ENCODE data around the gene PHF2. TPM values are rescaled to one million over a fixed set of nuclear protein-coding genes. Genes with fewer than 3 reads are reported as not detected.

The PHF2 gene
- total RNA-seq, 2 experiments from 2014 or later, result 20.6 to 23.7 TPM

DNA sequence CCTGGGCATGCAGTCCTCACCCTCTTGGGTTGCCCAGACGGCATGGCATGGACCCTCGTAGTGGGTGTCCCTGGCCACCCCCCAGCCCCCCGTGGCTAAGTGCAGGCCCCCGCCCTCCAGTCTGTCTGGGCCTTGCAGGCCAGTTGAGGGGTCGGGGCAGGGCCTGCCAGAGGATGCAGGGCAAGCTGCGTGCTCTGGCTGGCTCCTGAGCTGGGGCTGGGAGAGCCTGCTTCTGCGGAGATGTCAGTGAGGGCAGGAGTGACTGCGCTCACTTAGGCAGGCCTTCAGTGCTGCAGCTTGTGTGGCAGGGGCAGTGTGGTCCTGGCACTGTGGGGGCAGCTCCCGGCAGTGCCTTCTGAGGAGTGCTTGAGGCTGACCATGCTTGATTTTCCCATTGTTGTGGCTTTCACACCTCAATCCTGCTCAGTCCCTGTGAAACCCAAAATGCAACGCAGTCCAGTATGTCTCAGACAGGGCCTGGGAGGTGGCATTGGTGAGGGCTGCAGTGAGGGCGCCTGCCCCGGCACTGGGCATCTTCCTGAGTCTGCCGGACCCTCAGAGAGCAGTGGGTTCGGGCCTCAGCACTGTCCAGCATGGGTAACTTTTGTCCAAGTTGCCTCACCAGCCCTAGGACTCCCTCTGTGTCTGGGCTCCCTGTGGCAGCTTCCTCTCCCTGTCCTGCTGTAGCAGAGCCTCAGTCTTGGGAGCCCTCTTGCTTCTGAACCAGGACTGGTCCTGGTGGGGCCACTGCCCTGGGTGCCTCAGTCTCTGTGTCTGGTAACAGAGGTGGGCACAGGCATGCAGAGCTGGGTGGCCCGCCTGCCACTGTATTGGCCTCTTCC lies 93.0 kb downstream of the PHF2 start:
- Histone ChIP-seq H4K20me1 (ENCODE audit: insufficient read depth, low read length) (no peaks in the 10 kb centered on the region), H3K9me2 (ENCODE audit: insufficient read depth, low read length) (no peaks in the 10 kb centered on the region), H3K9me3 (ENCODE audit: low read length) (no peaks in the 10 kb centered on the region), H3K4me3 (ENCODE audit: low read depth, low read length, poor library complexity, severe bottlenecking) (no peak overlapping the region), H3K4me2 (ENCODE audit: low read length) (no peak overlapping the region), H3K36me3 (ENCODE audit: insufficient read depth, low read length) (0 out of 2 replicates have a peak, but pooled peaks cover 4% of the 10 kb centered on the region), H2AFZ (ENCODE audit: low read length) (no peak overlapping the region), H3K4me1 (ENCODE audit: insufficient read depth, low read length, poor library complexity, severe bottlenecking) (no peaks in the 10 kb centered on the region), H3K79me2 (ENCODE audit: insufficient read depth, low read depth, low read length) (no peaks in the 10 kb centered on the region), H3K27ac (ENCODE audit: low read depth, low read length, poor library complexity, severe bottlenecking) (no peak overlapping the region)
- CTCF ChIA-PET (ENCODE audit: unreplicated experiment), result no interaction called here
- BruUV-seq (replicated peaks), result no TSS peak
- POLR2A ChIA-PET, result no interaction called here
- no peak for DNase-seq (ENCODE audit: low spot score)
- TF ChIP-seq, protein P1, sequence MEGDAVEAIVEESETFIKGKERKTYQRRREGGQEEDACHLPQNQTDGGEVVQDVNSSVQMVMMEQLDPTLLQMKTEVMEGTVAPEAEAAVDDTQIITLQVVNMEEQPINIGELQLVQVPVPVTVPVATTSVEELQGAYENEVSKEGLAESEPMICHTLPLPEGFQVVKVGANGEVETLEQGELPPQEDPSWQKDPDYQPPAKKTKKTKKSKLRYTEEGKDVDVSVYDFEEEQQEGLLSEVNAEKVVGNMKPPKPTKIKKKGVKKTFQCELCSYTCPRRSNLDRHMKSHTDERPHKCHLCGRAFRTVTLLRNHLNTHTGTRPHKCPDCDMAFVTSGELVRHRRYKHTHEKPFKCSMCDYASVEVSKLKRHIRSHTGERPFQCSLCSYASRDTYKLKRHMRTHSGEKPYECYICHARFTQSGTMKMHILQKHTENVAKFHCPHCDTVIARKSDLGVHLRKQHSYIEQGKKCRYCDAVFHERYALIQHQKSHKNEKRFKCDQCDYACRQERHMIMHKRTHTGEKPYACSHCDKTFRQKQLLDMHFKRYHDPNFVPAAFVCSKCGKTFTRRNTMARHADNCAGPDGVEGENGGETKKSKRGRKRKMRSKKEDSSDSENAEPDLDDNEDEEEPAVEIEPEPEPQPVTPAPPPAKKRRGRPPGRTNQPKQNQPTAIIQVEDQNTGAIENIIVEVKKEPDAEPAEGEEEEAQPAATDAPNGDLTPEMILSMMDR (conservative IDR thresholded peaks at IDR 0.05; ENCODE audit: low read length), result no peak
- no peak for TF ChIP-seq EZH2phosphoT487 (IDR thresholded peaks at IDR 0.05; ENCODE audit: borderline replicate concordance, low read depth, low read length)
- intact Hi-C loops (cut with micrococcal nuclease; ENCODE audit: unreplicated experiment), result no loop called here

- BruUV-seq (replicated peaks), result no TSS peak
- Histone ChIP-seq H3K9me3 (ENCODE audit: low read length) (no peaks in the 10 kb centered on the region), H2AFZ (ENCODE audit: low read length) (no peak overlapping the region), H3K27ac (ENCODE audit: low read depth, low read length, poor library complexity, severe bottlenecking) (no peak overlapping the region), H3K4me2 (ENCODE audit: low read length) (no peak overlapping the region), H3K4me3 (ENCODE audit: low read depth, low read length, poor library complexity, severe bottlenecking) (no peak overlapping the region), H4K20me1 (ENCODE audit: insufficient read depth, low read length) (no peaks in the 10 kb centered on the region), H3K79me2 (ENCODE audit: insufficient read depth, low read depth, low read length) (no peaks in the 10 kb centered on the region), H3K9me2 (ENCODE audit: insufficient read depth, low read length) (no peaks in the 10 kb centered on the region), H3K4me1 (ENCODE audit: insufficient read depth, low read length, poor library complexity, severe bottlenecking) (no peaks in the 10 kb centered on the region), H3K36me3 (ENCODE audit: insufficient read depth, low read length) (0 out of 2 replicates have a peak, but pooled peaks cover 4% of the 10 kb centered on the region)
- TF ChIP-seq EZH2phosphoT487 (IDR thresholded peaks at IDR 0.05; ENCODE audit: borderline replicate concordance, low read depth, low read length), result no peak
- TF ChIP-seq, protein P1 (conservative IDR thresholded peaks at IDR 0.05; ENCODE audit: low read length), result no peak
- CTCF ChIA-PET (ENCODE audit: unreplicated experiment), result no interaction called here
- POLR2A ChIA-PET, result no interaction called here
- intact Hi-C loops (cut with micrococcal nuclease; ENCODE audit: unreplicated experiment), result no loop called here
- DNase-seq (ENCODE audit: low spot score), result no peak
These were observed 93.5 kb downstream of the PHF2 start for GRCh38 chr9:93669958-93670207.

- intact Hi-C loops (cut with micrococcal nuclease; ENCODE audit: unreplicated experiment), result no loop called here
- no peak overlapping the region for H3K27ac ChIP-seq (ENCODE audit: low read depth, low read length, poor library complexity, severe bottlenecking)
- CTCF ChIA-PET (ENCODE audit: unreplicated experiment), result no interaction called here
- BruUV-seq (replicated peaks), result no TSS peak
- TF ChIP-seq, protein P1 (conservative IDR thresholded peaks at IDR 0.05; ENCODE audit: low read length), result no peak
- H3K79me2 ChIP-seq (ENCODE audit: insufficient read depth, low read depth, low read length), result no peaks in the 10 kb centered on the region
- H3K9me2 ChIP-seq (ENCODE audit: insufficient read depth, low read length), result no peaks in the 10 kb centered on the region
- H2AFZ ChIP-seq (ENCODE audit: low read length), result no peak overlapping the region
- H3K36me3 ChIP-seq (ENCODE audit: insufficient read depth, low read length), result 0 out of 2 replicates have a peak, but pooled peaks cover 4% of the 10 kb centered on the region
- H3K4me3 ChIP-seq (ENCODE audit: low read depth, low read length, poor library complexity, severe bottlenecking), result no peak overlapping the region
- H3K4me2 ChIP-seq (ENCODE audit: low read length), result no peak overlapping the region
- no peaks in the 10 kb centered on the region for H4K20me1 ChIP-seq (ENCODE audit: insufficient read depth, low read length)
- POLR2A ChIA-PET, result no interaction called here
- H3K4me1 ChIP-seq (ENCODE audit: insufficient read depth, low read length, poor library complexity, severe bottlenecking), result no peaks in the 10 kb centered on the region
- H3K9me3 ChIP-seq (ENCODE audit: low read length), result no peaks in the 10 kb centered on the region
- no peak for DNase-seq (ENCODE audit: low spot score)
These were observed 94.0 kb downstream of the PHF2 start for GRCh38 chr9:93670208-93671019.
